Keratinocyte (primary cell): ENCODE results near the gene TMUB2. TPM values are rescaled to one million over a fixed set of nuclear protein-coding genes. Genes with fewer than 3 reads are reported as not detected.

Experiments used
- DNase-seq: peaks from one replicate; pipeline ENCODE4 v3.0.0-alpha.2; 2011; ENCODE audit warnings: low read depth, missing footprints, low spot score
- FAIRE-seq: peaks from 2 replicates; lab custom pipeline; 2011; peaks lifted over from hg19 to GRCh38; lab: Jason Lieb, UNC
- H2AFZ ChIP-seq: 2 replicates; pipeline ENCODE4 v1.6.0; 2012; ENCODE audit warnings: low read length, control low read depth, inconsistent platforms; ENCODE audit not compliant: control insufficient read depth
- H3K27ac ChIP-seq: 2 replicates; pipeline ENCODE4 v1.5.1; 2011; ENCODE audit warnings: low read length; ENCODE audit not compliant: control insufficient read depth, insufficient read depth
- H3K27me3 ChIP-seq: 3 replicates; pipeline ENCODE4 v1.6.0; 2011; ENCODE audit warnings: low read length; ENCODE audit not compliant: control insufficient read depth, insufficient read depth; ENCODE audit errors: extremely low read depth
- H3K36me3 ChIP-seq, 2 experiments: 2 replicates in 1 of 2; 3 replicates in 1 of 2; pipeline ENCODE4 v1.5.1; 2011; ENCODE audit warnings: low read length in 2 of 2, mild to moderate bottlenecking in 1 of 2; ENCODE audit not compliant: control insufficient read depth in 2 of 2, insufficient read depth in 2 of 2; ENCODE audit errors: extremely low read depth in 1 of 2
- H3K4me1 ChIP-seq: 3 replicates; pipeline ENCODE4 v1.5.1; 2011; ENCODE audit warnings: low read length; ENCODE audit not compliant: control insufficient read depth, insufficient read depth; ENCODE audit errors: extremely low read depth
- H3K4me2 ChIP-seq: 3 replicates; pipeline ENCODE4 v1.6.0; 2011; ENCODE audit warnings: low read depth, low read length; ENCODE audit not compliant: control insufficient read depth, insufficient read depth; ENCODE audit errors: extremely low read depth
- H3K4me3 ChIP-seq, 3 experiments: fragments of 200-600 bp in 1 of 3; sonication (generic) in 1 of 3; 2 replicates in 2 of 3; 3 replicates in 1 of 3; pipeline ENCODE4 v1.5.1; 2011 to 2016; ENCODE audit warnings: low read length in 3 of 3, mild to moderate bottlenecking in 3 of 3, control low read depth in 2 of 3, inconsistent platforms in 1 of 3, low read depth in 1 of 3, mixed read lengths in 1 of 3, mixed run types in 1 of 3, moderate library complexity in 1 of 3; ENCODE audit not compliant: control insufficient read depth in 2 of 3, insufficient read depth in 2 of 3; ENCODE audit errors: extremely low read depth in 1 of 3
- H3K79me2 ChIP-seq: 2 replicates; pipeline ENCODE4 v1.6.0; 2012; ENCODE audit warnings: low read length; ENCODE audit not compliant: control insufficient read depth, insufficient read depth
- H3K9ac ChIP-seq: 3 replicates; pipeline ENCODE4 v1.6.0; 2011; ENCODE audit warnings: low read length; ENCODE audit not compliant: control insufficient read depth, insufficient read depth; ENCODE audit errors: extremely low read depth
- H3K9me1 ChIP-seq: 3 replicates; pipeline ENCODE4 v1.6.0; 2011; ENCODE audit warnings: low read length; ENCODE audit not compliant: control insufficient read depth, insufficient read depth; ENCODE audit errors: extremely low read depth
- H3K9me3 ChIP-seq: 2 replicates; pipeline ENCODE4 v1.5.1; 2012; ENCODE audit warnings: low read depth, low read length; ENCODE audit not compliant: control insufficient read depth
- H4K20me1 ChIP-seq: 3 replicates; pipeline ENCODE4 v1.6.0; 2011; ENCODE audit warnings: low read length; ENCODE audit not compliant: control insufficient read depth, insufficient read depth; ENCODE audit errors: extremely low read depth
- EZH2 ChIP-seq: IDR thresholded peaks from one replicate; pipeline ENCODE4 v1.6.1; 2012; ENCODE audit warnings: inconsistent platforms, mild to moderate bottlenecking, low read length, moderate library complexity
- dilution Hi-C: fragments of 300-500 bp; cut with MboI; formaldehyde crosslinking; loops from one replicate; pipeline ENCODE4 v1.7.0; 2020; ENCODE audit warnings: low sequenced_read_pairs; ENCODE audit not compliant: extremely low pct_ligation_motif_present
- polyA plus RNA-seq, 5 experiments: library from polyadenylated mRNA; depleted of rRNA in 3 of 5; stranded (reverse) in 3 of 5; stranded (forward) in 1 of 5; unstranded in 1 of 5; fragments of >200 nt; gene quantifications; 1 replicate in 1 of 5; 2 replicates in 3 of 5; 3 replicates in 1 of 5; pipeline versions ENCODE4 v1.2.1 to v1.2.3, GENCODE V29; 2011 to 2012; ENCODE audit warnings: missing spikeins in 2 of 5, low read depth in 1 of 5, low replicate concordance in 1 of 5
- TF ChIP-seq, protein P1 (sequence below), 3 experiments: IDR thresholded peaks in 1 of 3; conservative IDR thresholded peaks in 1 of 3; optimal IDR thresholded peaks in 1 of 3; 2 replicates in 2 of 3; 3 replicates in 1 of 3; pipeline versions ENCODE3 to v1.5.1; 2011; ENCODE audit warnings: low read length in 3 of 3, mild to moderate bottlenecking in 3 of 3, moderate library complexity in 2 of 3, control low read depth in 1 of 3, inconsistent platforms in 1 of 3; ENCODE audit not compliant: insufficient read depth in 2 of 3; ENCODE audit errors: extremely low read depth in 1 of 3

Gene TMUB2
- polyA plus RNA-seq, 1 donor (not counting 4 experiments of a cell fraction or from before 2014, with no cell fraction given): 25.5 TPM

DNA sequence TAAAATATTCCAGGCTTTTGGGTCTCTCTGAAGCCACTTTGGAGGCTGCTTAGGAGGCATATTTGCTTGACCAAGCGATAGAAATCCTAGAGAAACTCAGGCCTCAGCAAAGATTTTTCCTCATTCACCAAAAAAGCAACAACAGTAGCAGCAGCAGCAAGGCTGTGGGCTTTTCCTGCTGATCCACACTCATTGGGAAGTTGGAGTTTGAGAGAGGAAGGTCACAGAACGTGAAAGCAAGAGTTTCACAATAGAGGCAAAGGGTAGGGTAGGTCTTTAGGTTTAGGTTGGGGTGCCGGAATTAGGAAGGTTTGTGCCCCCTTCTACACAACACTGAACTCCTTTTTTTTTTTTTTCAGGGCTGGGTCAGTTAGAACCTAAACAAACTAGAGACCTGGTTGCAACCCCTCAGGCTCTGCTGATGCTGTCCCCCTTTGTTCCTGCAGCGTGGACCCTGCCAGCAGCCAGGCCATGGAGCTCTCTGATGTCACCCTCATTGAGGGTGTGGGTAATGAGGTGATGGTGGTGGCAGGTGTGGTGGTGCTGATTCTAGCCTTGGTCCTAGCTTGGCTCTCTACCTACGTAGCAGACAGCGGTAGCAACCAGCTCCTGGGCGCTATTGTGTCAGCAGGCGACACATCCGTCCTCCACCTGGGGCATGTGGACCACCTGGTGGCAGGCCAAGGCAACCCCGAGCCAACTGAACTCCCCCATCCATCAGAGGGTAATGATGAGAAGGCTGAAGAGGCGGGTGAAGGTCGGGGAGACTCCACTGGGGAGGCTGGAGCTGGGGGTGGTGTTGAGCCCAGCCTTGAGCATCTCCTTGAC, 2.0 kb downstream of the TMUB2 start:
- Histone ChIP-seq H3K36me3 (peaks cover 19 to 21% of the 10 kb centered on the region in 2 experiments), H3K4me2 (no peak overlapping the region), H3K9me1 (no peaks in the 10 kb centered on the region), H3K27ac (no peak overlapping the region), H3K4me1 (peaks cover 11% of the 10 kb centered on the region), H2AFZ (no peak overlapping the region), H3K27me3 (no peaks in the 10 kb centered on the region), H3K4me3 (no peak overlapping the region), H3K79me2 (peaks cover 34% of the 10 kb centered on the region), H4K20me1 (no peaks in the 10 kb centered on the region), H3K9ac (no peak overlapping the region), H3K9me3 (no peaks in the 10 kb centered on the region)
- no peak for FAIRE-seq
- no peak for TF ChIP-seq EZH2
- TF ChIP-seq, protein P1, sequence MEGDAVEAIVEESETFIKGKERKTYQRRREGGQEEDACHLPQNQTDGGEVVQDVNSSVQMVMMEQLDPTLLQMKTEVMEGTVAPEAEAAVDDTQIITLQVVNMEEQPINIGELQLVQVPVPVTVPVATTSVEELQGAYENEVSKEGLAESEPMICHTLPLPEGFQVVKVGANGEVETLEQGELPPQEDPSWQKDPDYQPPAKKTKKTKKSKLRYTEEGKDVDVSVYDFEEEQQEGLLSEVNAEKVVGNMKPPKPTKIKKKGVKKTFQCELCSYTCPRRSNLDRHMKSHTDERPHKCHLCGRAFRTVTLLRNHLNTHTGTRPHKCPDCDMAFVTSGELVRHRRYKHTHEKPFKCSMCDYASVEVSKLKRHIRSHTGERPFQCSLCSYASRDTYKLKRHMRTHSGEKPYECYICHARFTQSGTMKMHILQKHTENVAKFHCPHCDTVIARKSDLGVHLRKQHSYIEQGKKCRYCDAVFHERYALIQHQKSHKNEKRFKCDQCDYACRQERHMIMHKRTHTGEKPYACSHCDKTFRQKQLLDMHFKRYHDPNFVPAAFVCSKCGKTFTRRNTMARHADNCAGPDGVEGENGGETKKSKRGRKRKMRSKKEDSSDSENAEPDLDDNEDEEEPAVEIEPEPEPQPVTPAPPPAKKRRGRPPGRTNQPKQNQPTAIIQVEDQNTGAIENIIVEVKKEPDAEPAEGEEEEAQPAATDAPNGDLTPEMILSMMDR (optimal IDR thresholded peaks at IDR 0.05 in 1 of 3, IDR thresholded peaks at IDR 0.05 in 1 of 3, conservative IDR thresholded peaks at IDR 0.05 in 1 of 3; ENCODE audit: extremely low read depth in 1 of 3, insufficient read depth in 2 of 3, low read length in 3 of 3): no peak
- dilution Hi-C loops: no loop called here
- no peak for DNase-seq

GRCh38 chr17:44190481-44190880, 3.7 kb downstream of the TMUB2 start:
- Histone ChIP-seq H3K9me1 (no peaks in the 10 kb centered on the region), H3K4me3 (no peak overlapping the region), H3K9ac (no peak overlapping the region), H3K27me3 (no peaks in the 10 kb centered on the region), H3K36me3 (peaks cover 34 to 35% of the 10 kb centered on the region in 2 experiments), H4K20me1 (no peaks in the 10 kb centered on the region), H3K4me1 (peaks cover 8% of the 10 kb centered on the region), H2AFZ (no peak overlapping the region), H3K4me2 (no peak overlapping the region), H3K27ac (no peak overlapping the region), H3K9me3 (no peaks in the 10 kb centered on the region), H3K79me2 (peaks cover 18% of the 10 kb centered on the region)
- TF ChIP-seq EZH2: no peak
- TF ChIP-seq, protein P1 (optimal IDR thresholded peaks at IDR 0.05 in 1 of 3, IDR thresholded peaks at IDR 0.05 in 1 of 3, conservative IDR thresholded peaks at IDR 0.05 in 1 of 3; ENCODE audit: extremely low read depth in 1 of 3, insufficient read depth in 2 of 3, low read length in 3 of 3): no peak
- no peak for DNase-seq
- dilution Hi-C loops: no loop called here
- FAIRE-seq: no peak
